Measurements from ENCODE around the gene DCAF15. TPM values are rescaled to one million over a fixed set of nuclear protein-coding genes. Genes with fewer than 3 reads are reported as not detected.
"Not testable (repeated sequence)": the region's sequence is repeated elsewhere in the genome, so short reads cannot be mapped to it uniquely, and the experiment has no call there.

Gene DCAF15
- 33.2 and 38.2 TPM in 2 replicates for total RNA-seq (2014; rRNA removed; shearing (Covaris generic))

GRCh38 chr19:13952154-13952930 lies at the start of gene DCAF15:
Gene DCAF15 (plus strand): TSS chr19:13952509. CDS start chr19:13952513, 4 bp downstream.
- DNase-seq (ENCODE audit: low spot score) = peak; percentile 100
- in situ Hi-C loops (cut with HindIII; ENCODE audit: low sequenced_read_pairs) = no loop called here

GRCh38 chr19:13902993-13903555 lies 49.2 kb upstream of the DCAF15 start:
- no peak for DNase-seq (ENCODE audit: low spot score)
- in situ Hi-C loops (cut with HindIII; ENCODE audit: low sequenced_read_pairs) = loop anchor here (25.0 kb wide), 1 partner anchor 184 kb away; the partner anchor contains the start of genes C19orf67 and SAMD1

GRCh38 chr19:13905634-13906520 lies 46.4 kb upstream of the DCAF15 start, which contains the start of the genes BRME1 and CC2D1A:
Gene BRME1 (minus strand): TSS chr19:13906117. CDS start chr19:13904892, 1,225 bp downstream.
Gene CC2D1A (plus strand): TSS chr19:13906201. CDS start chr19:13906442, 241 bp downstream.
- in situ Hi-C loops (cut with HindIII; ENCODE audit: low sequenced_read_pairs) = loop anchor here (25.0 kb wide), 1 partner anchor 181 kb away; the partner anchor contains the start of genes C19orf67 and SAMD1
- DNase-seq (ENCODE audit: low spot score) = peak; percentile 90

- in situ Hi-C loops (cut with HindIII; ENCODE audit: low sequenced_read_pairs) = loop anchor here (25.0 kb wide), 1 partner anchor 181 kb away; the partner anchor contains the start of genes C19orf67 and SAMD1
- no peak for DNase-seq (ENCODE audit: low spot score)
Measured at GRCh38 chr19:13906521-13906904, 45.8 kb upstream of the DCAF15 start.

- in situ Hi-C loops (cut with HindIII; ENCODE audit: low sequenced_read_pairs) = loop anchor here (25.0 kb wide), 1 partner anchor 180 kb away; the partner anchor contains the start of genes C19orf67 and SAMD1
- no peak for DNase-seq (ENCODE audit: low spot score)
Measured at GRCh38 chr19:13906910-13907309, 45.4 kb upstream of the DCAF15 start.

GRCh38 chr19:13908674-13909073 lies 43.6 kb upstream of the DCAF15 start:
- no peak for DNase-seq (ENCODE audit: low spot score)
- in situ Hi-C loops (cut with HindIII; ENCODE audit: low sequenced_read_pairs) = loop anchor here (25.0 kb wide), 1 partner anchor 179 kb away; the partner anchor contains the start of genes C19orf67 and SAMD1

GRCh38 chr19:13909430-13909829 lies 42.9 kb upstream of the DCAF15 start:
- in situ Hi-C loops (cut with HindIII; ENCODE audit: low sequenced_read_pairs) = loop anchor here (25.0 kb wide), 1 partner anchor 178 kb away; the partner anchor contains the start of genes C19orf67 and SAMD1

GRCh38 chr19:13913352-13913751 lies 39.0 kb upstream of the DCAF15 start:
- DNase-seq (ENCODE audit: low spot score) = no peak
- in situ Hi-C loops (cut with HindIII; ENCODE audit: low sequenced_read_pairs) = loop anchor here (25.0 kb wide), 1 partner anchor 174 kb away; the partner anchor contains the start of genes C19orf67 and SAMD1

More at GRCh38 chr19:13909430-13909829, 42.9 kb upstream of the DCAF15 start:
- no peak for DNase-seq (ENCODE audit: low spot score)

- in situ Hi-C loops (cut with HindIII; ENCODE audit: low sequenced_read_pairs) = loop anchor here (25.0 kb wide), 1 partner anchor 173 kb away; the partner anchor contains the start of genes C19orf67 and SAMD1
- no peak for DNase-seq (ENCODE audit: low spot score)
Measured at GRCh38 chr19:13914777-13915176, 37.5 kb upstream of the DCAF15 start.

- DNase-seq (ENCODE audit: low spot score) = peak; percentile 46
- in situ Hi-C loops (cut with HindIII; ENCODE audit: low sequenced_read_pairs) = loop anchor here (25.0 kb wide), 1 partner anchor 169 kb away; the partner anchor contains the start of genes C19orf67 and SAMD1
Measured at GRCh38 chr19:13917888-13918406, 34.4 kb upstream of the DCAF15 start.

- in situ Hi-C loops (cut with HindIII; ENCODE audit: low sequenced_read_pairs) = loop anchor here (25.0 kb wide), 1 partner anchor 168 kb away; the partner anchor contains the start of genes C19orf67 and SAMD1
- DNase-seq (ENCODE audit: low spot score) = no peak
Measured at GRCh38 chr19:13918726-13919411, 33.4 kb upstream of the DCAF15 start.

GRCh38 chr19:13920524-13920923 lies 31.8 kb upstream of the DCAF15 start:
- no peak for DNase-seq (ENCODE audit: low spot score)
- in situ Hi-C loops (cut with HindIII; ENCODE audit: low sequenced_read_pairs) = loop anchor here (25.0 kb wide), 1 partner anchor 167 kb away; the partner anchor contains the start of genes C19orf67 and SAMD1

GRCh38 chr19:13920940-13921747 lies 31.2 kb upstream of the DCAF15 start:
- in situ Hi-C loops (cut with HindIII; ENCODE audit: low sequenced_read_pairs) = loop anchor here (25.0 kb wide), 1 partner anchor 166 kb away; the partner anchor contains the start of genes C19orf67 and SAMD1
- DNase-seq (ENCODE audit: low spot score) = peak; percentile 73

- in situ Hi-C loops (cut with HindIII; ENCODE audit: low sequenced_read_pairs) = loop anchor here (25.0 kb wide), 1 partner anchor 165 kb away; the partner anchor contains the start of genes C19orf67 and SAMD1
- not testable (repeated sequence) for DNase-seq (ENCODE audit: low spot score)
Measured at GRCh38 chr19:13922118-13922517, 30.2 kb upstream of the DCAF15 start.

GRCh38 chr19:13923194-13923987 lies 28.9 kb upstream of the DCAF15 start:
- in situ Hi-C loops (cut with HindIII; ENCODE audit: low sequenced_read_pairs) = loop anchor here (25.0 kb wide), 1 partner anchor 164 kb away; the partner anchor contains the start of genes C19orf67 and SAMD1
- DNase-seq (ENCODE audit: low spot score) = no peak

- in situ Hi-C loops (cut with HindIII; ENCODE audit: low sequenced_read_pairs) = no loop called here
- no peak for DNase-seq (ENCODE audit: low spot score)
Measured at GRCh38 chr19:13926010-13926409, 26.3 kb upstream of the DCAF15 start.

Measured in G401 (cell line).